Gastrocnemius medialis (tissue), 4 donors: ENCODE data around the gene SLC39A11. TPM values are rescaled to one million over a fixed set of nuclear protein-coding genes. Genes with fewer than 3 reads are reported as not detected.

Experiments used
- ATAC-seq, 2 donors: fragments of 150-250 bp; one replicate each; pipeline ENCODE4 v1.9.1; 2016
- DNase-seq, 2 donors: peaks; one replicate each; pipeline ENCODE4 v3.0.0-alpha.2; 2019
- H3K27ac ChIP-seq, 4 donors: fragments of 200-600 bp; sonication (generic); 1 replicate in 1 of 4; 2 replicates in 3 of 4; pipeline ENCODE4 v1.5.1; 2016 to 2018; ENCODE audit warnings: mild to moderate bottlenecking in 2 of 4, moderate library complexity in 1 of 4
- H3K27me3 ChIP-seq, 3 donors: fragments of 200-600 bp; sonication (generic) in 2 of 3; 1 replicate in 1 of 3; 2 replicates in 2 of 3; pipeline versions ENCODE4 v1.5.1 to v1.6.0; 2016 to 2019; ENCODE audit warnings: mild to moderate bottlenecking in 1 of 3, moderate library complexity in 1 of 3
- H3K36me3 ChIP-seq, 2 donors: fragments of 200-600 bp; sonication (generic) in 1 of 2; one replicate each; pipeline ENCODE4 v1.5.1; 2017 to 2018
- H3K4me1 ChIP-seq, 2 donors: fragments of 200-600 bp; sonication (generic) in 1 of 2; one replicate each; pipeline ENCODE4 v1.5.1; 2016 to 2017; ENCODE audit warnings: mild to moderate bottlenecking in 2 of 2
- H3K4me3 ChIP-seq, 4 donors: fragments of 200-600 bp; sonication (generic) in 3 of 4; 1 replicate in 1 of 4; 2 replicates in 3 of 4; pipeline ENCODE4 v1.5.1; 2016 to 2019; ENCODE audit warnings: mild to moderate bottlenecking in 2 of 4
- H3K9me3 ChIP-seq, 3 donors: fragments of 200-600 bp; sonication (generic) in 2 of 3; 1 replicate in 1 of 3; 2 replicates in 2 of 3; pipeline ENCODE4 v1.5.1; 2016 to 2019
- CTCF ChIP-seq, 5 experiments: fragments of 450-650 bp in 3 of 5; fragments of 200-600 bp in 2 of 5; sonication (generic) in 2 of 5; IDR thresholded peaks in 4 of 5; conservative IDR thresholded peaks in 1 of 5; 1 replicate in 4 of 5; 2 replicates in 1 of 5; pipeline ENCODE4 v1.5.1; 2016 to 2019; ENCODE audit warnings: antibody characterized with exemption in 5 of 5, mild to moderate bottlenecking in 3 of 5, moderate library complexity in 3 of 5
- POLR2A ChIP-seq, 2 donors: fragments of 450-650 bp; IDR thresholded peaks; one replicate each; pipeline ENCODE4 v1.6.1; 2017; ENCODE audit warnings: antibody characterized with exemption in 2 of 2, mild to moderate bottlenecking in 2 of 2, moderate library complexity in 2 of 2
- in situ Hi-C, 4 donors: fragments of 200-750 bp; cut with MboI; loops; one replicate each; pipeline versions ENCODE4 v1.15.0 to v1.8.0; 2017; ENCODE audit warnings: low sequenced_read_pairs in 4 of 4
- intact Hi-C: fragments of 100-400 bp; cut with DNase I; formaldehyde crosslinking; loops from one replicate; pipeline ENCODE4 v1.15.1; 2023; ENCODE audit warnings: low total_unique reads
- total RNA-seq, 4 donors: library from RNA; depleted of rRNA; stranded (reverse); fragments of >200 nt; gene quantifications; one replicate each; pipeline versions ENCODE4 v1.1.0 to v1.2.3, GENCODE V29; 2016

SLC39A11 gene
- total RNA-seq, 4 donors from 2014 or later, result 7.6 to 28.4 (median 10.7) TPM

- H3K9me3 ChIP-seq, result no peaks in the 10 kb centered on the region
- H3K27ac ChIP-seq, result no peak overlapping the region
- TF ChIP-seq CTCF (IDR thresholded peaks at IDR 0.05 in 4 of 5, conservative IDR thresholded peaks at IDR 0.05 in 1 of 5) (no peak), POLR2A (IDR thresholded peaks at IDR 0.05) (no peak)
- intact Hi-C loops, result no loop called here
- H3K4me1 ChIP-seq, result peaks cover 16 to 18% of the 10 kb centered on the region in 2 donors
- H3K4me3 ChIP-seq, result no peak overlapping the region
- no peak for DNase-seq
- H3K27me3 ChIP-seq, result no peaks in the 10 kb centered on the region
- H3K36me3 ChIP-seq, result no peaks in the 10 kb centered on the region
- no peak for ATAC-seq
- in situ Hi-C loops, result no loop called here
Observed at GRCh38 chr17:73029021-73029420, 63.5 kb downstream of the SLC39A11 start.

- in situ Hi-C loops, result no loop called here
- no peak overlapping the region for H3K27ac ChIP-seq
- H3K4me1 ChIP-seq, result peaks cover 16 to 18% of the 10 kb centered on the region in 2 donors
- no peaks in the 10 kb centered on the region for H3K9me3 ChIP-seq
- no peak for DNase-seq
- ATAC-seq, result no peak
- TF ChIP-seq CTCF (IDR thresholded peaks at IDR 0.05 in 4 of 5, conservative IDR thresholded peaks at IDR 0.05 in 1 of 5), result no peak
- no peak for TF ChIP-seq POLR2A (IDR thresholded peaks at IDR 0.05)
- H3K4me3 ChIP-seq, result no peak overlapping the region
- H3K27me3 ChIP-seq, result no peaks in the 10 kb centered on the region
- no peaks in the 10 kb centered on the region for H3K36me3 ChIP-seq
- intact Hi-C loops, result no loop called here
Observed at GRCh38 chr17:73028299-73028755, 64.2 kb downstream of the SLC39A11 start.

- TF ChIP-seq CTCF (IDR thresholded peaks at IDR 0.05 in 4 of 5, conservative IDR thresholded peaks at IDR 0.05 in 1 of 5) (no peak), POLR2A (IDR thresholded peaks at IDR 0.05) (no peak)
- in situ Hi-C loops (no loop called here), intact Hi-C loops (no loop called here)
- Histone ChIP-seq H3K36me3 (no peaks in the 10 kb centered on the region), H3K27me3 (no peaks in the 10 kb centered on the region), H3K4me1 (peaks cover 16 to 18% of the 10 kb centered on the region in 2 donors), H3K9me3 (no peaks in the 10 kb centered on the region), H3K27ac (no peak overlapping the region), H3K4me3 (no peak overlapping the region)
- DNase-seq (no peak), ATAC-seq (no peak)
Observed at GRCh38 chr17:73027130-73027741, 65.3 kb downstream of the SLC39A11 start.

GRCh38 chr17:73025041-73025560, 67.4 kb downstream of the SLC39A11 start:
- no peaks in the 10 kb centered on the region for H3K36me3 ChIP-seq
- no peaks in the 10 kb centered on the region for H3K27me3 ChIP-seq
- DNase-seq, result no peak
- intact Hi-C loops (no loop called here), in situ Hi-C loops (no loop called here)
- no peaks in the 10 kb centered on the region for H3K9me3 ChIP-seq
- TF ChIP-seq POLR2A (IDR thresholded peaks at IDR 0.05) (no peak), CTCF (IDR thresholded peaks at IDR 0.05 in 4 of 5, conservative IDR thresholded peaks at IDR 0.05 in 1 of 5) (no peak)
- H3K4me3 ChIP-seq, result no peak overlapping the region
- H3K27ac ChIP-seq, result no peak overlapping the region
- H3K4me1 ChIP-seq, result peaks cover 0 to 6% of the 10 kb centered on the region in 2 donors
- ATAC-seq, result no peak
